ENCODE data around the gene KCNIP1.

- TF ChIP-seq CTCF (IDR thresholded peaks at IDR 0.05; ENCODE audit: poor library complexity), result no peak
- TF ChIP-seq EZH2phosphoT487 (IDR thresholded peaks at IDR 0.05; ENCODE audit: low read depth, severe bottlenecking, unreplicated experiment), result no peak
Measured at GRCh38 chr5:170553218-170553617, 49.4 kb downstream of the KCNIP1 start.

Data from hepatocyte (in vitro differentiated cells).